GM12873 (cell line): ENCODE measurements around the gene GPC6.

ENCODE experiments used
- TF ChIP-seq, protein P1 (sequence below): IDR thresholded peaks from 2 replicates; pipeline ENCODE4 v1.5.1; 2012; ENCODE audit warnings: low read depth, mild to moderate bottlenecking, moderate library complexity, low read length, control low read depth; ENCODE audit not compliant: insufficient read depth; ENCODE audit errors: missing control alignments

The GPC6 gene

DNA sequence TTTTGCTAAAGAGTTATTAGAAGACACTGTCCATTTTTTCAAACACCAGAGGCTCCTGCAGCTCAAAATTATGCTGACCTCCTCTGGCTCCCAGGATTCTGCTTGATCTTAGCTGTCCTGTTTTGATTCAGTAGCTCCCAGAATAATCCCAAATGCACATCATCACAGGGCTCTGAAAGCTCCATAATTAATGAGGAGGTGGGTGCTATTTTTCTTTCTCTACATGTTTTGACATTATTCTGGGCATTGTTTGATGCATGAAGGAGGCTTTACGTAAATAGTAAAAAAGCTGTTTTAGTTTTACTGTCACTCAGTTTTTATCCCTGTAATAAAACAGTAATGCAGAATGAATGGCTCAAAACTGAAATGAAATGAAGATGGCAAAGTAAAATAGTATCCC is 757.4 kb downstream of the GPC6 start:
- TF ChIP-seq, protein P1, sequence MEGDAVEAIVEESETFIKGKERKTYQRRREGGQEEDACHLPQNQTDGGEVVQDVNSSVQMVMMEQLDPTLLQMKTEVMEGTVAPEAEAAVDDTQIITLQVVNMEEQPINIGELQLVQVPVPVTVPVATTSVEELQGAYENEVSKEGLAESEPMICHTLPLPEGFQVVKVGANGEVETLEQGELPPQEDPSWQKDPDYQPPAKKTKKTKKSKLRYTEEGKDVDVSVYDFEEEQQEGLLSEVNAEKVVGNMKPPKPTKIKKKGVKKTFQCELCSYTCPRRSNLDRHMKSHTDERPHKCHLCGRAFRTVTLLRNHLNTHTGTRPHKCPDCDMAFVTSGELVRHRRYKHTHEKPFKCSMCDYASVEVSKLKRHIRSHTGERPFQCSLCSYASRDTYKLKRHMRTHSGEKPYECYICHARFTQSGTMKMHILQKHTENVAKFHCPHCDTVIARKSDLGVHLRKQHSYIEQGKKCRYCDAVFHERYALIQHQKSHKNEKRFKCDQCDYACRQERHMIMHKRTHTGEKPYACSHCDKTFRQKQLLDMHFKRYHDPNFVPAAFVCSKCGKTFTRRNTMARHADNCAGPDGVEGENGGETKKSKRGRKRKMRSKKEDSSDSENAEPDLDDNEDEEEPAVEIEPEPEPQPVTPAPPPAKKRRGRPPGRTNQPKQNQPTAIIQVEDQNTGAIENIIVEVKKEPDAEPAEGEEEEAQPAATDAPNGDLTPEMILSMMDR, result no peak

DNA sequence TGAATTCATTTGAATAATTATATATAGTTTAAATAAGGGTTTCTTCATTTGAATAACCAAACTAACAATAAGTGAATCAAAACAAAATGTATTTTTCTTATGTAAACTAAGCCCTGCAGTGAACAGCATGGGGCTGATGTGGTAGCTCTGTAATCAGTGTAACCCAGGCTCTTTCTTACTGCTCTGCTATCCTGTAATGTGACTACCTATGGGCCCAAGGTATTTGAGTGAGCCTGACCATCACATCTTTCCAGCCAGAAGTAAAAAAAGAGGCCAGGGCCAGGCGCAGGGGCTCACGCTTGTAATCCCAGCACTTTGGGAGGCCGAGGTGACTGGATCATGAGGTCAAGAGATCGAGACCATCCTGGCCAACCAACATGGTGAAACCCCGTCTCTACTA is 758.3 kb downstream of the GPC6 start:
- TF ChIP-seq, protein P1, result no peak

DNA sequence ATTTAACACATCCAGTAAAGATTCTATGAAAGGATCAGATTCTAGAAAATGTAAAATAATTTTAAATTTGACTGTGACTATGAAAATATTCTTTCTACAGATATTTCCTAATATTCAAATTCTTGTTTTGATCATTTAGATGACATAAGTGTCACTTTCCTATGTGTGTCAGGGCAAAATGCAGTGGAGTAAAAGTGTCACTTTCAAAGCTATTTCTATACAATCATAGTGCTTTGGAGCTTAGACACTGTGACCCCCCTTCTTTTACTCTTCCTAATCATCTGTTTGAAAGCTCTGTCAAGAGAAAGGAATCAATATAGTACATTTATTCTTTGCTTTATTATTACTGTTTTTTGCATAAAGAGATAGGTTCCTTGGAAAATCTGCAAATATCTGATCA is 760.9 kb downstream of the GPC6 start:
- TF ChIP-seq, protein P1, result no peak

DNA sequence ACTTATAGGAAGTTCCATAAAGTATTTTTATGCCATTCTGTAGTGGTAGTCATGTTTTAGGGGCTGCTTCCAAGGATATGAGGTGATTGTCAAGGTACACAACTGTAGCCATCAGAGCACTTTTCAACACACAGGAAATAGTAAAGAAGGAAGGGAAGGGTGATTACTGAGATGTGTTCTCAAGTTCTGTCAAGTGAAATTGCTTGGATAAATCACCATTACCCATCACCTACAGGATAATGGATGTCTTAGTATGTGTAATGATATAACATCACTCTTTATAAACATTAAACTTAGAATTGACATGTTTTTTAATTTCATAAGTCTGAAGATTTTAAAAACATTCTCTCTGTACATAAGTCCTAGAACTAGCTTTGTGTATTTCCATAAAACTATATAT is 765.0 kb downstream of the GPC6 start:
- TF ChIP-seq, protein P1, result no peak

DNA sequence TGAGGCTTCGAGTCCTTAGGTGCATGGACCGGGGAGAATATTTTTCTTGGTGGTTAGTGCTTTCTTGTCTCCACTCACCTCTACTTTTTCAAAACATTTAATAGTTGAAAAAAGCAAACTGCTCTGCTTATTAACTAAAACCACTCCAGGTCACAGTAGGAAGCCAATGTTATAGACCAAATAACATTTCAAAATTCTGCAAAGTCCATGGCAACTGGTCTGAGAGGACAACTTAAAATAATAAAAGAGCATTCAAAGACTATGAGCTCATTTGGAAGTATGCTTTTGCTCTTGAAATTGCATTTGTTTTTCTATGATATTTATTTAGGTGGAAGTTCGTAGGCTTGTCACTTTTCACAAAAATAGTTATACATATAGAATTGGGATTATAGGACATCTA is 769.9 kb downstream of the GPC6 start:
- TF ChIP-seq, protein P1, result no peak

DNA sequence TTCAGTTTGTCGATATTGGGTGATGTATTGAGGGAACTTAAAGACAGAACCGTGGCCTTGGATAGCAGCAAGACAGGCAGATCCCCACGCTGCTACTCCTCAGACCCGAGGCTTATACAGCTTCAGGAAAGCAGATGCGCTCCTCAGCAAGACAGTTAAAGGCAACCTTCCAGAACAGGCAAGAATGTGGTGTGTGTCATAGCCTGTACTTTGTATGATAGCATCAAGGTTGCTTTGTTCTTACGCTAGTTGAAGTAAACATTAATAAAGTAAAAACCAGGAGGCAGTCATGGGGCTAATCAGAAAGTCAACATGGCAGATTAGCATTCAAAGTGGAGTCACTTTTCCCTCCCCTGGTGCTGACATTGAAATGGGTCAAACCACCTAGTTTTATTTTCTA is 779.7 kb downstream of the GPC6 start:
- TF ChIP-seq, protein P1, result no peak

DNA sequence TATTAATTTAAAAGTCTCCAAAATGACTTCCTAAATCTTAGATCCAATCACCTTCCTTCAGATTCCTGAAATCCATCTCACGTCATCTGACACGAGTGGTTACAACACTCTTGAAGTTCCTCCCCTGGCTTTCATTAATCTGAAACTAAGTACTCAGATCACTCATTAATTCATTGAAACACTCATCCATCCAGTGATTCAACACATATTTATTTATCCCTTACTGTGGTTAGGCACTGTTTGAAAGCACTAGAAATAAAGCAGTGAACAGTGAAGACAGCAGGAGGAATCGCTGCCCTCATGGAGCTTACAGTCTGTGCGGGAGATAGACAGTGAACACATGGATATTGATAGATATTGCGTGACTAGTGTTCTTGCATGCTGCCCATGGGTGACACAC is 780.5 kb downstream of the GPC6 start:
- TF ChIP-seq, protein P1, result no peak
